GM18907 (cell line): ENCODE data around the gene MRPL53.
"Not testable (repeated sequence)": the region's sequence is repeated elsewhere in the genome, so short reads cannot be mapped to it uniquely, and the experiment has no call there.

Source experiments
- ATAC-seq: cut with Tn5 transposase; IDR thresholded peaks from one replicate; pipeline ENCODE4 v1.9.1; 2021; ENCODE audit warnings: mild to moderate bottlenecking, moderate library complexity; ENCODE audit not compliant: unreplicated experiment

MRPL53 gene

DNA sequence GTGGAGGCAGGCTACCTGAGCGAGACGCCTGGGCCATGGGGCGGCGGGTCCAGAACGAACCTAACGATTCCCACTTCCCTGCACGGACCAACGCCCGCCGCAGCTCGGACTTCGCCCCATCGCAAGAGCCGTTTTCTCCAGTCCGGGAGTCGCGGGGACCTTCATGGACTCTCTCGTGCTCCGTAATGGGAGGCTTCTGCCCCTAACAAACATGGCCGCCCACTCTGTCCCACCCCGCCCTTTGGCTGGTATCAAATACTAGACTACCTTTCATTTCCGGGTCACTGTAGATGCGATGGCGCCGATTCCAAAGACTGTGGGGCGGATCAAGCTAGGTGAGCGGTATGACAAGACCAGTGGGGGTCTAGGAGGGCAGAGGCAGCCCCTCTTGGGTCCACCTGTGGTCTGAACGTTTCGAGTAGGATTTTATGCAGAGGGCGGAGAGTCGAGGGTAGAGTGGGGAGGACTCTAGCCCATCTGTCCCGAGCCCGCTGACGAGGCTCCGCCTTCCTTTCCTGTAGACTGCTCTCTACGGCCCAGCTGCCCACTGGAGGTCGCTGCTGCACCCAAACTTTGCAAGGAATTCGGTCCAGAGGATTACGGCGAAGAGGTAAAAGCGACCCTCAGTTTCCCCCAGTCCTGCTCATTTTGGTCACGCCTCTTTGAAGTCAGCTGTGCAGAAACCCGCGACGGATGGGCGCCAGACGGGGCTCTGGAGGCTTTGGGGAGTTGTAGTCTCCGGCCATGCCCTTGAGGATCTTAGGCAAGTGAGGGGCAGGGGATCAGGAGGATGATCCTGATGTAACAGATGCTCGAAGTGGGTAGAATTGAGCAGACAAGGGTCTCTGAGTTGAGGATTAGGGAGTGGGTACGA lies 10.6 kb upstream of the MRPL53 start, which contains the start of the genes CCDC142 and TTC31:
TSS of gene CCDC142 (minus strand) at position 198 of the 874 bp plus-strand sequence. CDS start at position 37, 161 bp downstream.
TSS of gene TTC31 (plus strand) at position 281 of the 874 bp plus-strand sequence. CDS start at position 296, 15 bp downstream.
- peak; percentile 92 for ATAC-seq

DNA sequence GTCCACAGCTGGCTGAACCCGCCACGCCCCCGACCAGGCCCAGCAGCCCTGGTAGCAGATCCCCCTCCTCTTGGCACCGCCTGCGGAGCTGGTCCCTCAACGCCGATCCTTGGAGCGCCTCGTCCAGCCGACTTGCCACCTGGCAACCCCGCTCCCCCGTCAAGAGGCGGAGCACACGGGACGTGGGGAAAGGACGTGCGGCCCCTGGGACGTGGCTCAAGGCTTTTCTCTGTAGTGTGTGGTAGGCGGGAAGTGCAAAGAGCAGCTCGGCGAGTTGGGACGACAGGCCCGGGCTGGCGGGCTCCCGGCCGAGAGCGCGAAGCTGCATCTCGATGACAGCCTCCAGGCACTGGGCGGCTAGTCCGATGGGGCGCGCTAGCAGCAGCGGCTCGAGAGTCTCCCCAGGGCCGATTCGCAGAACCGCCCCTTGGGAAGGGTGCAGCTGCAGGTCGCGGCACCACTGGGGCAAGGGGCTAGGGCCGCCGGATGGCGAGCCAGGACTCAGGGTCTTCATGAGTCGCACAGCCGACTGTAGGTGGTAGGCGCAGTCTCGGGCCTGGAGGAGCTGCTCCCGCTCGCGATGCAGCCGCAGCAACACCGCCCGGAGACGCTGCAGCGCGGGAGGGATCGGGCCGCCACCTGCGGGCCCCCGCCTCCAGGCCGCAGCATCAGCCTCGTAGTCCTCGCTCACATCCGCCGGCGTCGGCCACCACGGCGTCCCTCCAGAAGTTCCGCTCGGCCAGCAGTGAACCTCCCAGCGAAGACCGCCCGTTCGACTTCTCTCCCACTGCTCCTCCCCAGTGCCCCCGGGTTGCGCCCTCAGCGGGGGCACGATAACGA lies 9.7 kb upstream of the MRPL53 start:
- ATAC-seq = peak; percentile 53

DNA sequence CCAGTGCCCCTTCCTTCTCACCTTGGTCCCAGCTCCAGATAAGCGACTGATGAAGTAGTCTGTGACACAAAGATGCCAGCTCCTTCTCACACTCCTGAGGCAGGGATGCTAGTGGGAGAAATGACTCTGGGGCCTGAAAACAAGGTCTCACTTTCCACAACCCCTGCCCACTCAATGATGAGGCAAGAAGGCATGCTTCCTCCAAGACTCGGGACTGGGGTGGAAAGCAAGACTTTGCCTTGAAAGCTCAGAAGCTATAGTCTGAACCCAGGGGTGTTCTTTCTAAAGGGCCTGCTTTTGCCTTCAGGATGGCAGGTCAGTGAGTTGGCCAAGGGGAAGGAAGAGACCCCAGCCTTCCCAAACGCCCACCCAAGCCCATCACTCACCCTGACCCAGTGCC lies 9.0 kb upstream of the MRPL53 start:
- ATAC-seq = no peak

DNA sequence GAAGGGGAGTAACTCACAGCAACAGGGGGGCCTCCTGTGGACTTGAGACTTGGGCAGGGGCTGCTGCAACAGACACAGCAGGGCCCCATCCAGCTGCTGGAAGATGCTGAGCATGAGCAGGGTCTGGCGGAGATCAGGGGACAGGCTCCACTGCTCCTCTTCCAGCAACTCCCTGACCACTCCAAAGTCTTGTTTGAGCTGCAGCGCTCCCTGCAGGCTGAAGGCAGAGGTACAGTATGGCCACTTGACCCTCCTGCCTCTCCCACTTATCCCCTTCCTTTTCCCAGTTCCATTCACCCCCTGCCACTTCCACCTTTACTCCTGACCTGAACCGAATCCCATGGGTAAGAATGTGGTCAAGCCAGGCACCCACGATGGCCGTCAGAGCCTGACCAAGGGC lies 2.4 kb upstream of the MRPL53 start:
- ATAC-seq = no peak

DNA sequence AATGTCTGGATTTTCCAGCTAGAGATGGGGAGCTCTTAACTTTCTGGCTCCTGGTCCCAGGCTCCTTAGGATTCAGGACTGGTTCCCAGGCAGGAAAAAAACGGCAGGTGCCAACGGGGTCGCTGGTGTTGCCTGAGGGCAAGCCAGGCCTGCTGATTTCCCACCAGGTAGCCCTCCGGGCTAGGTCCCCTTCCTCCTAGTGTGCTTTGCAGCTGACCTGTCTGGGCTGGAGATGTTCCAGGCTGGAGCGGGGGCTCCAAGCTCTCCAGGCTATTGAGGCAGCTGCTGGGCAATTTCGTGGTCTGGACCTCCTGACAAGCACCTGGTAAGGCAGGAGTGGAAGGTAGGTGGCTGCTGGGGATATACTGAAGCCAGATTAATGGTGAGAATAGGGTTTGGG lies 2.0 kb upstream of the MRPL53 start:
- ATAC-seq = no peak

DNA sequence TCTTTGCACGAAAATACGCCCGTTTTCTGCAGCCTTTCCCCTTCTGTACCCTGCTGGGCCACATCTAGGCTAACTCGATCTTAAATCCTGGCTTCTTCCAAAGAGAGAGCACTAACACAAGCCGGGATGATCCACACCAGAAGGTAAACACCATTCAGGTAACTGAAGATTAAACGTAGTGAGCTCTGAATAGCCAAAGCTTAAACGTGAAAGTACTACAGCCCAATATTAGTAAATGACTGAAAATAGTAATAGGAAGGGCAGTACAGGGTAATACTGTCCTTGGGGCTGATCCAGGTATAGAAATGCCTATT lies 422 bp upstream of the MRPL53 start:
- peak; percentile 2 for ATAC-seq

DNA sequence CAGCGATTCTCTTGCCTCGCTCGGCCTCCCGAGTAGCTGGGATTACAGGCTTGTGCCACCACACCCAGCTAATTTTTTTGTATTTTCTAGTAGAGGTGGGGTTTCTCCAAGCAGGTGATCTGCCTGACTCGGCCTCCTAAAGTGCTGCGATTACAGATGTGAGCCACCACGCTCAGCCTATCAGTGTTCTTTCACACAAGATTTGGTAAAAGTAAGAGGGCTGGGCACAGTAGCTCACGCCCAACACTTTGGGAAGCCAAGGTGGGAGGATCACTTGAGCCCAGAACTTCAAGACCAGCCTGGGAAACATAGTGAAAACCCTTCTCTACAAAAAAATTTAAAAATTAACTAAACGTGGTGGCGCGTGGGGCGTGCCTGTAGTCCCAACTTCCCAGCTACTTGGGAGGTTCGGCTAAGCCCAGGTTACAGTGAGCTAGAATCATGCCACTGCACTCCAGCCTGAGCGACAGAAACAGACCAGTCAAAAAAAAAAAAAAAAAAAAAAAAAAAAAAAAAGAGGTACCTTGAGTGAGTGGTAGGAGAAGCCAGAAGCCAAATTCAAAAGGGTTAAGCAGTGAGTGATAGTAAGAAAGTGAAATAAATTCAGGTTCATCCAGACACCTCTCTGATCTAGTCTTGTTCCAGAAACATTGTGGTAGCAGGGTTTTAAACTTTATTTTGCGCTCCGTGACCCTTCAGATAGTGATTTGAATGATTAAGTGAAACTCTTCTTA lies 981 bp downstream of the MRPL53 start:
- ATAC-seq = no peak

DNA sequence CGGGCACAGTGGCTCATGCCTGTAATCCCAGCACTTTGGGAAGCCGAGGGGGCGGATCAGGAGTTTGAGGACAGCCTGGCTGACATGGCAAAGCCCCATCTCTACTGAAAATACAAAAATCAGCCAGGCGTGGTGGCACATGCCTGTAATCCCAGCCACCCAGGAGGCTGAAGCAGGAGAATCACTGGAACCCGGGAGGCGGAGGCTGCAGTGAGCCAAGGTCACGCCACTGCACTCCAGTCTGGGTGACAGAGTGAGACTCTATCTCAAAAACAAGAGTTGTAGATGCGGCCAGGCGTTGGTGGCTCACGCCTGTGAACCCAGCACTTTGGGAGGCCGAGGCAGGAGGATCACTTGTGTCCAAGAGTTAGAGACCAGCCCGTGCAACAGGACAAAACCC lies 1.7 kb downstream of the MRPL53 start:
- not testable (repeated sequence) for ATAC-seq

DNA sequence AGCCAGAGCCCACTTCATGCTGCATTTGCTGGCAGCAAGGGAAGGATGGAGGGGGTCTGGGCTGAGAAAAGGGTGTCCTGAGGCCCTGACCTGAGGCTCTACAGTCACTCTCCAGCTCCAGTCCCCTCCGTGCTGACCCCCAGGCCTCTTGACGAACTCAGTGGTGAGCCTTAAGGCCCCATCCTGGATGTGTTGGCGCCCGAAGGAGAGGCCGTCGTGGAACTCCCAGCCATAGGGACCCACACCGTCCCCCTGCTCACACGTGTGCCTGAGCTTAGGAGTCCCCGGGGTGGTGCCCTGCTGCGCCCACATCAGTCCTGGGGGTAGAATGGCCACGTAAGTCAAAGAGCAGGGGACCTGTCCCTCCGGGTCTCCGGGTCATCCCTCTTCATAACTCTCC lies 8.1 kb downstream of the MRPL53 start:
- no peak for ATAC-seq

DNA sequence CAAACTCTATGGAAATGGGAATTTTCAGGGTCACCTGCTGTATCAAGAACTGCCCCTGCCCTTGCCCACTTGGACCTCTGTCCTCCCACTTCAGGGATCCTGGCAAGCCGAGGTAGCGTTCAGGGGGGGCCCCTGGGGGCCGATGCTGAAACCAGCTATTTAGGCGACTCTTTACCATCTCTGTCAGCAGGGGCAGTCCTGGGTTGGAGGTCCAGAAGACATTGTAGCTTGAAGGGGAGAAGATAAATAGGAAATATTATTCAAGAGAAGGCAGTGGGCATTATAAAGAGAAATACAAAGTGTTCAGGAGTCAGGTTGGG lies 9.7 kb downstream of the MRPL53 start:
- ATAC-seq = no peak

DNA sequence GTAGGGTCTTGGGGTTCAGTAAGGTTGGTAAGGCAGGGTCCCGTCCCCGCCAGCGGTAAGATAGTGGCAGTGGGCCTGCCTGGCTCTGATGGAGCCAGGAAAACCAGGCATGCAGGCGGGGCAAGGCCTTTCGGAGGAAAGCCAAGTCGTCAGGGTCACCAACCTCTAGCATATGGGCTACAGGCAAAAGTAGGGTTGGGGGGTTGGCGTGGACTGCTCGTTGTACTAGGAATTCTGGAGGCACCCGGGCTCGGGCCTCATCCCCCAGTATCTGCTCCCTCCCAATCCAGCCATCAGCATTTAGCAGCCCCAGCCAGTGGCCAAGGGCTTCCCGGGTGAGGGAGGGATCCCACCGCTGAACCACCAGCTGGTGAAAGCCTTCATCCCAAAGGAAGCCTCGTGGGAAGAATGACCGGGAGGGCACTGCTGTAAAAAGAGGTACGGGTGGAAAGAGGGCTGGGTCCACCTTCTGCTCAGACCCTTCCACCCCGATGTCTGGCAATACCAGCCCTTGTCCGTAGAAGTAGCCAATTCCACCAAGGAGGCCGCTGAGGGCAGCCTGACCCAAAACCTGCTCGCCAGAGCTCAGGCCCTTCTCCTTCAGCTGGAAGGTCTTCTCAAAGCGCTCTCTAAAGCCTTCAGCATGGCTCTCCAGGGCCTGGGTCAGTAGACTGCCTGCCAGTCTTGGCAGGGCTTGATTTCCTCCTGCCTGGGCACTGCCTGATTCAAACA lies 10.3 kb downstream of the MRPL53 start:
- ATAC-seq = no peak

DNA sequence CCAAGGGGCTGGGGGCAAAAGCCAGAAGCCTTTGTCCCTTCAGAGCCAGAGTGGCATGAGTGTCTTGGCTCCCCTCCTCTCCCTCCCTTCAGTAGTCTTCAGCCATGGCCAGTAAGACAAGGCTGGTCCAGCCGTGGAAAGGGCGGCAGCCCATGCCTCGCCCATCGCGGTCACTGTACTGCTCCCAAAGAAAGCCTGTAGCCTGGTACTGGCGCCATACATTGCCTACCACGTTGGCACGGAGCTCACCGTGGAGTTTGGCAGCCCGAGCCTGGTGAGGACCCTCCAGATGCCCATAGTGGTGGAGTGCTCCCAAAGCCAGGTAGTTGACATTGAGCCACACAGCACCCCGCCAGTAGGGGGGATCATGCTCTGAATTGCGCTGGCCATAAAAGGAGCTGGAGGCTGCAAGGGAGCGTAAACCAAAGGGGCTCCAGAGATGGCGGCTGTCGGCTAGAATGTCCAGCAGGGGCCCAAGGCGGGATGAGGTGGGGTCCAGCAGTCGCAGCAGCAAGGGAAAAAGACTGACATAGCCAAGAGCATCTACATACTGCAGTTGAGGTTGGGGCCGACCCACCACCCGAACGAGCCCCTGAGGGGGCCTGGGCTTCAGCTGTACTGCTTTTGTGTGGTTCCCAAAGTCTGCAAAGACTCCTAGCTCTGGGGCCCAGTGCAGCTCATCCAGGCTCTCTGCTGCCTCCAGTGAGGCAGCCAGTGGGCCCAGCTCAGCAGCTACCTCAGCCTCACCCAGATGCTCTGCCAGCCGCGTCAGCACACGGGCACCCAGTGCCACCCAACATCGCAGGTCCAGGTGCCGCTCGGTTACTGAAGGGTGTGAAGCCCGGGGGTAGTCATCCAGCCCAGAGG lies 11.1 kb downstream of the MRPL53 start:
- no peak for ATAC-seq

DNA sequence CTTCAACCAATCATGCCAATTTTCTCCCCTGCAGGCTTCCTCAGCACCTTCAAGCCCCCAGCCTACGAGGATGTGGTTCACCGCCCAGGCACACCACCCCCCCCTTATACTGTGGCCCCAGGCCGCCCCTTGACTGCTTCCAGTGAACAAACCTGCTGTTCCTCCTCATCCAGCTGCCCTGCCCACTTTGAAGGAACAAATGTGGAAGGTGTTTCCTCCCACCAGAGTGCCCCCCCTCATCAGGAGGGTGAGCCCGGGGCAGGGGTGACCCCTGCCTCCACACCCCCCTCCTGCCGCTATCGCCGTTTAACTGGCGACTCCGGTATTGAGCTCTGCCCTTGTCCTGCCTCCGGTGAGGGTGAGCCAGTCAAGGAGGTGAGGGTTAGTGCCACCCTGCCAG lies 12.3 kb downstream of the MRPL53 start:
- not testable (repeated sequence) for ATAC-seq

DNA sequence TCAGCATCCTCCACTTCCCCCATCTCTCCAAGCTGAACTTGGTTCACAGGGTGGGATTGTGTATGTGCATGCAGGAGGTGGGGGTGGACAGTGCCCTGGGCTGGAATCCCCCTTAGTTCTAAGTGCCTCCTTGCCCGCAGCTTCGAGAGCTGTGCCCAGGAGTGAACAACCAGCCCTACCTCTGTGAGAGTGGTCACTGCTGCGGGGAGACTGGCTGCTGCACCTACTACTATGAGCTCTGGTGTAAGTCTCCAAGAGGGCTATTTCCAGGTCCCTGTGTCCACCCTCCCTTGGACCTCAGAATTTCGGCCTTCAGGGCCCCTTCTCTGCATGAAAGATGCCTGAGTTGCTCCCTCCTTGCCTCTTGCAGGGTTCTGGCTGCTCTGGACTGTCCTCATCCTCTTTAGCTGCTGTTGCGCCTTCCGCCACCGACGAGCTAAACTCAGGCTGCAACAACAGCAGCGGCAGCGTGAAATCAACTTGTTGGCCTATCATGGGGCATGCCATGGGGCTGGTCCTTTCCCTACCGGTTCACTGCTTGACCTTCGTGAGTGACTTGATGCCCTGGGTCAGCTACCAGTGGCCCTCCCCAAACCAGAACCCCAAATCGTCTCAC lies 12.9 kb downstream of the MRPL53 start:
- ATAC-seq = not testable (repeated sequence)

DNA sequence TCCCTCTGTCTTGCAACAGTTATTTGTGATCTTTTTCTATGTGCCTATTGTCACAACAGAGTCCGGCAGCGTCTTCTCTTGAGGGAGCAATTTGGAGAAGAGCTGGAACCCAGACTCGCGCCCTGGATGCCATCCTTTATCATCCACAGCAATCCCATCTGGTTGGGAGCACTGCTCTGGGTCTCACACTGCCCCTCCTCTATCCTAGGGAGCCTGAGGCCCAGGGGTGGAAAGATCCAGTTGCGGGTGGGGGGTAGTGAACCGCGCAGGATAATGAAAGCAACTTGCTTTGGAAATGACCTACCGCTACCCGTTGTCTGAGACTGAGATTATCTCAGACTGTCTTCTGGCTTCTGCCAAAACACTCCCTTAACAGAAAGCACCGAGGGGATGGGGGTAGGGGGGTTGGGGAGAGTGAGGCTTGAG lies 13.5 kb downstream of the MRPL53 start:
- ATAC-seq = no peak

DNA sequence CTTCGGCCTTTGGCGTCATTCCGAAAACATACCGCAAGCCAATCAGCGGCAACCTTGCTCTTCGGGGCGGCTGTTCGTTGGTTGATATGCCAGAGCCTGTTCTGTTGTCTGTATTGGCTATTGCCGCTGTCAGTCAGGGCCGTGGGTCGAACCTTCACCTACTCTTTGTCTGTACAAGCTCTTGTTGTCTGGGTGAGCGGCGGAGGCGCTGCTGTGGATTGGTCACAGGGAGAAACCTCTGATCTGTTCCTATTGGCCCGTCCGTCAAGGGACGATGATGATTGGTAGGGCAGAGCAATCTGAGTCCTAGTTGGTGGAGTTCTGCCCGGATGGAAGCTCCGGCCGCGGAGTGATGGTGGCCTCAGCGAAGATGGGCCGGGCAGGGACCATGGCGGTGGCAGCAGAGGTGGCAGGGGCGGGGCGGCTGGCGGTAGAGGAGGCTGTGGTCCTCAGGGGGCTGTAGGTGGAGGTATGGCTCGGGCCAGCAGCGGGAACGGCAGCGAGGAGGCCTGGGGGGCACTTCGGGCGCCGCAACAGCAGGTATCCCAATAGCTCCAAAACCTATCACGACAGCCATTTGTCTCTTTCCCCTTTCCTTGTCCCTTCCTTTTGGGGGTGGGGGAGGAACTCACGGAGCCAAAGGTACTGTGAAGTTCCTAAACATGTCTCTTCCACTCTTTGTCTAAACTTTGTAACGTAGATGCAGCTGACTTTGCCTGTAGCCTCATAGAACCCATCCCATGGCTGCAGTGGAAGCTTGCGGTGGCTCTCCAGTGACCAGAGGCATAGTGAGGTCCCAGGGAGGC lies 14.1 kb downstream of the MRPL53 start, which contains the start of gene WBP1:
TSS of gene WBP1 (plus strand) at position 307 of the 806 bp plus-strand sequence. CDS start at position 472, 165 bp downstream.
- peak; percentile 85 for ATAC-seq

DNA sequence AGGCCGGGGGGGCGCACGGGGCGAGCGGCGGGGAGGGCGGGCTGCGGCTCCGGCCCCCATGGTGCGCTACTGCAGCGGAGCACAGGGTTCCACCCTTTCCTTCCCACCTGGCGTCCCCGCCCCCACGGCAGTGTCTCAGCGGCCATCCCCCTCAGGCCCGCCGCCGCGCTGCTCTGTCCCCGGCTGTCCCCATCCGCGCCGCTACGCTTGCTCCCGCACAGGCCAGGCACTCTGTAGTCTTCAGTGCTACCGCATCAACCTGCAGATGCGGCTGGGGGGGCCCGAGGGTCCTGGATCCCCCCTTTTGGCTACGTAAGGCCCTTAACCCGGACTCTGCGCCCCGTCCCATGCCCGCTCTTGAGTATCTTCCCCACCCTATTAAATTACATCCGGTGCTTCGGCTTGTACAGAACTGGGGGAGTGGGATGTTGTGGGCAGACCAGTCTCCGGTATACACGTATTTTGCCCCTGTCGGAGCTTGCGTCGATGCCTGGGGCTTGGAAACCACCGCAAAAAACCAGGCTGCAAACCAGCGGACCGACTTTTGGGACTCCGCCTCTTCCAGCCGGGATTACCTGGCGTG lies 14.8 kb downstream of the MRPL53 start:
- peak; percentile 38 for ATAC-seq

DNA sequence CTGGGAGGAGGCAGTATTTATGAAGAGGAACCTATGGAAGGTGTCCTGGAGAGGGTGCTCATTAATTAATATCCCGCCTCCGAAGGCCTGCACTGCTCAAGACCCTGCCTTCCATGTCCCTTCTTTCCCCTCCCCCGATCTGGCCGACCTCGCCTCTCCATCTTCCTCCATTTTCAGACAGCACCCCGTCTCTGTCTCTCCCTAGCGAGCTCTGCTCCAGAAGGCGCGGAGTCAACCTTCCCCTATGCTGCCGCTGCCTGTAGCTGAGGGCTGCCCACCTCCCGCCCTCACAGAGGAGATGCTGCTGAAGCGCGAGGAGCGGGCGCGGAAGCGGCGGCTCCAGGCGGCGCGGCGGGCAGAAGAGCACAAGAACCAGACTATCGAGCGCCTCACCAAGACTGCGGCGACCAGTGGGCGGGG lies 15.3 kb downstream of the MRPL53 start:
- no peak for ATAC-seq
